Measurements from ENCODE around the gene DSCAM.

The DSCAM gene

GRCh38 chr21:39976800-39977199, 870.2 kb downstream of the DSCAM start:
- no peak for DNase-seq (ENCODE audit: low read depth)

DNA sequence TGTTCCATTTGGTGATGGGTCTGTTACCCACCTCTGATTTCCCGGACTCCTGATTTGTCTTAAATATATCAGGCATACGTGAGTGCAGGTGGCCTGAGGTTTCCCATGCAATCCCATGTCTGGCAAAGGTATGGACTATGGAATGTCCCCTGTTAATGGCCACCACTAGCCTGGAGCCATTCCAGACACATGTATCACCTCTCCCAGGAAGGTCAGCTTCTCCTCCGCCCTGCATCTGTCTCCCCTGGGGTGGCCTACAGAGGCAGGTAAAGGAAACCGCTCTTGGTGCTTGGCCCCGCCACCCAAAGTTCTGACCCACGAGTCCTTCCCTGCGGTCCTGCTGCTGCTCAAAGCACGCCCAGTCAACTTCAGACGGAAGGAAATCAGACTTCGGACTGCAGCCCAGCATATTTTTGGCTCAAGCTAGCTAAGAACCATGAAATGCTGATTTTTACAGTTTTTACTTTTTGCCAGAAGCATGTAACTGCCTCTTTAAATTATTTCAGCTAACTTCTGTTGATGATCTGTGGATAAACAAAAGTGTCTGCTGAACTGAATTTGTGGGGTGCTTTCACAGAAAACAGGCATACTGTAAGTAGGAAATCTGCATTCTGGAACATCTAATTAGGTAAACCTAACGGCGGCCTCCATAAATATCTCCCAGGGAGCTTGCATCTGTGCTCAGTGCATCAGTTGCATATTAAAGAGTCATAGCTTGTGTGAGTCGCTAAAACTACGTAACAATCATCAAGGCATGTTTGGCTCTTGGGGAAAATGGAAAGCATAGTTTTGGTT, 873.8 kb downstream of the DSCAM start:
- DNase-seq (ENCODE audit: low read depth), result no peak

GRCh38 chr21:39972471-39972870, 874.5 kb downstream of the DSCAM start:
- DNase-seq (ENCODE audit: low read depth), result no peak

GRCh38 chr21:39971956-39972355, 875.0 kb downstream of the DSCAM start:
- no peak for DNase-seq (ENCODE audit: low read depth)

DNA sequence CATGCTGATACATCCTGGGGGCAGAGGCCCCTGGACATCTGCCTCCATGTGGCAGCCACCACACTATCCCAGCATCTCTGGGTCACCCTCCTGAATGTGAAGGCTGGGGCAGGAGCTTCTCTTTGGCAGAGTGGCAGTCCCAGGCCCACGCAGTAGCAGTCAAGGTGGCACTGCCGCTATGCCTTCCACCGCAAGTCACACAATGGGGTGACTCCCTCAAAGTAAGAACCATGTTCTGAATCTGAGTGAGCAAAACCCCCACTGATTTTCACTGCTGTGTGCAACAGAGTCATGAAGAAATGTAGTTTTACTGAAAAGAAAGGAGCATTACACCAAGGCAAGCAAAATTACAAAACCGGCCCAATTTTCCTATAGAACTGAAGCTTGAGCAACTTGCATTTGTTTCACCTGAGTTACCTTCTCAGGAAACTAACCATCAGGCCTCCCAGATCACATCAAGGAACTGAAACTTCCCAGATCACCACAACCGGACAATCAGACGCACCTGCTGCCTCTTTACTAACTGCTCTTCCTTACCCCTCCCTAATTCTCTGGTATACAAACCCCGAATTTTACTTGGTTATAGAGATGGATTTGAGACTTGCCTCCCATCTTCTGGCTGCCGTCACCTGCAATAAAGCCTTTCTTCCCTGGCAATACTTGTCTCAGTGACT, 877.1 kb downstream of the DSCAM start:
- DNase-seq (ENCODE audit: low read depth), result no peak

DNA sequence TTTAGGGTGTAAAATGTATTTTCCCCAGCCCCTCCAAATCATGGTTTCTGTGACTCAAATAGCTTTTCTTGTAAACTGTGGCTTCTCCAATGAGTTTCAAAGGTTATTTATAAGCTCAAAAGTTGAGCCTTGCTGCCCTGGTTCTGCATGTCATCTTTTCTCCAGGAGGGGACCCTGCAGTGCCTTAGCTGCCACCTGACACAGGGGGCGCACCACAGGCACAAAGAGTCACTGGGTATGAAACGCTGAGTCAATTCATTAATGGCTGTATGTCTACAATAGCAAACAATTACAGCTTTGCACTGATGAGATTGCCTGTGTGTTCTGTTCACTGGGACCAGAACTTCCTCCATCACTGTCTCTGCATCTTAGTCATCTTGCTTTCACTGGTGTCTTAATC, 878.9 kb downstream of the DSCAM start:
- DNase-seq (ENCODE audit: low read depth), result no peak

GRCh38 chr21:39966786-39967185, 880.2 kb downstream of the DSCAM start:
- DNase-seq (ENCODE audit: low read depth), result no peak

DNA sequence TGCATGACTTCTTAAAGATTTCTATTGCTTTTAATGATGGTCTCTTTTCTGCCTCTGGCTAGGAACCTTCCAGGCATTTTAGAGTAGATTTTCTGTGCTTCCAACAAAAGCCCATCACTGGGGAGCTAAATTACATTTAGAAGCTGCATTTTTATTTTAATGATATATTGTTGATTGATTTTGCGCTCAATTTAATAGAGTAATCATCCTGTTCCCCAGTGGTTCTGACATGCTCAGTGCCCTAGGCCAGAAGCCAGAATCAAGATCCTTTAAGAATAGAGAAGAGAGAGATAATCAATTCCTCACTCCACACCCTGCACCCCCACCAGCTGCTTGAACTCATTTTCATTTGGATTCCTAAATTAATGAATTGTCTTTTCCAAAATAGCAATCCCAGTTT, 881.9 kb downstream of the DSCAM start:
- no peak for DNase-seq (ENCODE audit: low read depth)

GRCh38 chr21:39961251-39961650, 885.7 kb downstream of the DSCAM start:
- DNase-seq (ENCODE audit: low read depth), result no peak

Data from stimulated activated CD8-positive, alpha-beta memory T cell treated with anti-CD3 and anti-CD28 coated beads, Interleukin-7, amount 100 ng/mL, for 24 hours (primary cell).